ENCODE results near the gene BIN1. TPM values are rescaled to one million over a fixed set of nuclear protein-coding genes. Genes with fewer than 3 reads are reported as not detected.

The BIN1 gene
- total and polyA plus RNA-seq, 8 donors, result 32.0 to 98.7 (median 76.7) TPM

DNA sequence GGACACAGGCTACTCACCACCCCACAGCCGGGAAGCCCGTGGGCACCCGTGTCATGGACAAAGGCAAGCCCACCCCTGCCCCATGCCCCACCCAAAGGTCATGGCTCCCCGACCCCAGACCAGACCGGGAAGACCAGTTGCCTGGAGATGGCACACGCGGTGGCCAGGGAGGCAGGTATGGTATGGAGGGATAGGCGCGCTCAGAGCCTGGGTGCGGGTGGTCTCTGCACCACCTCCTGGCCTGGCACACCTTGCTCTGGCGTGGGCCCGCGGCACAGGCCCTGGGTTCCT lies 51.2 kb downstream of the BIN1 start:
- H3K4me3 ChIP-seq, result no peak overlapping the region
- no peaks in the 10 kb centered on the region for H3K9me3 ChIP-seq
- H3K27me3 ChIP-seq, result no peaks in the 10 kb centered on the region
- no peak overlapping the region for H3K27ac ChIP-seq
- no peak for ATAC-seq
- TF ChIP-seq, protein P1, sequence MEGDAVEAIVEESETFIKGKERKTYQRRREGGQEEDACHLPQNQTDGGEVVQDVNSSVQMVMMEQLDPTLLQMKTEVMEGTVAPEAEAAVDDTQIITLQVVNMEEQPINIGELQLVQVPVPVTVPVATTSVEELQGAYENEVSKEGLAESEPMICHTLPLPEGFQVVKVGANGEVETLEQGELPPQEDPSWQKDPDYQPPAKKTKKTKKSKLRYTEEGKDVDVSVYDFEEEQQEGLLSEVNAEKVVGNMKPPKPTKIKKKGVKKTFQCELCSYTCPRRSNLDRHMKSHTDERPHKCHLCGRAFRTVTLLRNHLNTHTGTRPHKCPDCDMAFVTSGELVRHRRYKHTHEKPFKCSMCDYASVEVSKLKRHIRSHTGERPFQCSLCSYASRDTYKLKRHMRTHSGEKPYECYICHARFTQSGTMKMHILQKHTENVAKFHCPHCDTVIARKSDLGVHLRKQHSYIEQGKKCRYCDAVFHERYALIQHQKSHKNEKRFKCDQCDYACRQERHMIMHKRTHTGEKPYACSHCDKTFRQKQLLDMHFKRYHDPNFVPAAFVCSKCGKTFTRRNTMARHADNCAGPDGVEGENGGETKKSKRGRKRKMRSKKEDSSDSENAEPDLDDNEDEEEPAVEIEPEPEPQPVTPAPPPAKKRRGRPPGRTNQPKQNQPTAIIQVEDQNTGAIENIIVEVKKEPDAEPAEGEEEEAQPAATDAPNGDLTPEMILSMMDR (IDR thresholded peaks at IDR 0.05), result no peak
- peak in 1 of 4 donors; percentile 78 for DNase-seq
- intact Hi-C loops (cut with DNase I), result no loop called here
- peaks cover 0 to 22% of the 10 kb centered on the region in 2 donors for H3K36me3 ChIP-seq
- no peaks in the 10 kb centered on the region for H3K4me1 ChIP-seq

DNA sequence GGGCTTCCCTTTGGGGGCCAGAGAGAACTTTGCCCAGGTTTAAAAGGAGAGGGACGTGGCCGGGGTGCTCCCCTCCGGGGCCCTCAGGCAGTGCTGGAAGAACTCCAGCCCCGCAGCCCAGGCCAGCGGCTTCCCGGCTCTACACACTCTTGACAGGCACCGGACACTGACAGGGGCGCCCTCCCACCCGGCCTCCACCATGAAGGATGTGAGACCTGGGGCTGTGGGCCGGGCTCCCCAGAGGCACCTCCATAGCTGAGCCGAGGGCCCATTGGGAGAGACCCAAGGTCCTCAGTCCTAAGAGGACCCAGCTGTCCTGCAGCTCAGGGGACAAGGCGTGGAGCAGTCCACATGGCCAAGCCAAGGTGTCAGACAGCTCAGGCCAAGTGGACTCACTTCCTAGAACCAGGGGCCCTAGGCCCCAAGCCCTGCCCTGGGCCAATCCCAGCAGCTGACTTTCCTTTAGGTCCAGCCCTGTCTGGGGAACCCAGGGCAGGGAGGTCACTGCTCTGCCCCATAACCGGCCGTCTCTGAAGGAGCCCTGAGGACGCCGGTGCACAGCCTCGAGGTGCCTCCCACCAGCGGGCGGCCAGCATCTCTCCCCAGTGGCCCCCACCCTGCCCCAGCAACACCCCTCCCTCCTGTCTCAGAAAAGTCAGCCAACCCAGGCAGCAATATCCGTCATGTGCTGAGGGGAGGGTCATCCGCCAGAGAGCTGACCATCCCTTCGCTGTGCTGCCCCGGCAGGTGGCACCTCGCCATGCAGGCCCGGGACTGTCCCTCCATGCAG lies 51.8 kb downstream of the BIN1 start:
- intact Hi-C loops (cut with DNase I), result no loop called here
- no peak for ATAC-seq
- TF ChIP-seq, protein P1 (IDR thresholded peaks at IDR 0.05), result no peak
- peaks cover 0 to 17% of the 10 kb centered on the region in 2 donors for H3K36me3 ChIP-seq
- no peaks in the 10 kb centered on the region for H3K9me3 ChIP-seq
- H3K27me3 ChIP-seq, result no peaks in the 10 kb centered on the region
- H3K4me3 ChIP-seq, result no peak overlapping the region
- no peak overlapping the region for H3K27ac ChIP-seq
- H3K4me1 ChIP-seq, result peaks cover 2% of the 10 kb centered on the region in 2 donors
- peak in 1 of 4 donors; percentile 70 for DNase-seq

DNA sequence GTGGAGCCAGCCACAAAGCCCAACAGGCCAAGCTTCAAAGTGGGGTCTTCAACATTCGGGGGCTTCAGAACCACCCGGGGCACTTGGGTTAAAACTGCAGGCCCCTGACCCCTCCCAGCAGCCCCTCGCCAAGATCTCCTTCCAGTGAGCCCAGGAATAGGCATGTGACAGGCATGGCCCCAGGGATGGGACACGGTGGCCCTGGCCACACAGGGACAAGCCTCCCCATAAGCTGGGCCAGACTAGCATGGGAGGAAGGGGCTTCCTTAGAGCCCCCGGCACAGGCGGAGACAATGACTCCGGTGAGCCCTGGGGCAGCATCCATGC lies 52.4 kb downstream of the BIN1 start:
- TF ChIP-seq, protein P1 (IDR thresholded peaks at IDR 0.05), result no peak
- Histone ChIP-seq H3K4me3 (no peak overlapping the region), H3K4me1 (peaks cover 5 to 7% of the 10 kb centered on the region in 2 donors), H3K27me3 (no peaks in the 10 kb centered on the region), H3K27ac (no peak overlapping the region), H3K36me3 (peaks cover 0 to 16% of the 10 kb centered on the region in 2 donors), H3K9me3 (no peaks in the 10 kb centered on the region)
- intact Hi-C loops (cut with DNase I), result no loop called here
- DNase-seq (no peak), ATAC-seq (no peak)

DNA sequence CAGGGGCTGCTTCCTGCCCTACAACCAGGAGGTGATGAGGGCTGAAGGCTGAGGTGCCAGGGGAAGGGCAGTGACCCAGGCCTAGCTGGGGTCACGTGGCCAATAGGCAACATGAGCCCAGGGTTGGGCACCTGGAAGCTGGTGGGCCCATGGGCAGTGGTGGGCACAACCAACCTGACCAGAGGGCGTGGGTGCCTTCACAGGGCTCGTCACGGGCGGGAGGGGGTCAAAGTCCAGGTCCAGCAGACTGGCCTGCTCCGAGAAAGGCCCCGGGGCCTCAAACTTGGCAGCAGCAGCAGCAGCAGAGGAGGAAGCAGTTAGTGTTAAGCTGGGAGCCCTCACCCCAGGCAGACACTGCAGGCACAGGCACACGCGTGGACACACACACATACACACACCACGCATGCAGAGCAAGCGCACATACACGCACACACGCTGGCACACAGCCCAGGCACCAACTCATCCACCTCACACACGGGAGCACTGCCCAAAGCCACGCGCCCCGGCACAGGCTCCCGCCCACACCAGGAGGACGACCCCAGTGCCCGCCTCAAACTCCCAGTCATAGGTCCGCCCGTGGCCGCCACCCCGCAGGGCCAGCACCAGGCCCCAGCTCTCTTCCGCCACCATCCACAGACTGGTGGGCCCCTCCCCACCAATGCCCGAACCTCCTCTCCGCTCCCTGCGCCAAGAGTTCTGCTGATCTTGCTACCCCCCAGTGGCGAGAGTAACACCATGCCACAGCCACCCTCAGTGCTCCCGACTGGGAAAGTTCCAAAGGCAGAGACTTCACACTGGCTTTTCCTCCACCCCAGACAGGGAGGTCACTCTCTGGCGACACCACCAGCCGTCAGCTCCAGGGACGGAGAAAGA lies 53.0 kb downstream of the BIN1 start:
- peaks cover 0 to 16% of the 10 kb centered on the region in 2 donors for H3K36me3 ChIP-seq
- H3K4me3 ChIP-seq, result no peak overlapping the region
- intact Hi-C loops (cut with DNase I), result no loop called here
- H3K27me3 ChIP-seq, result no peaks in the 10 kb centered on the region
- ATAC-seq (no peak), DNase-seq (peak in 1 of 4 donors; percentile 76)
- no peaks in the 10 kb centered on the region for H3K9me3 ChIP-seq
- H3K27ac ChIP-seq, result no peak overlapping the region
- TF ChIP-seq, protein P1 (IDR thresholded peaks at IDR 0.05), result no peak
- peaks cover 5 to 7% of the 10 kb centered on the region in 2 donors for H3K4me1 ChIP-seq
